Endothelial cell of umbilical vein (primary cell): Measurements from ENCODE around the gene CCDC187. TPM values are rescaled to one million over a fixed set of nuclear protein-coding genes. Genes with fewer than 3 reads are reported as not detected.

Source experiments
- BruUV-seq: library from RNA; stranded (reverse); fragments of 400-500 nt; replicated peaks from 2 replicates; lab custom pipeline; 2021; lab: Mats Ljungman, UMichigan
- CTCF ChIA-PET: fragments of 300-600, 350-600 bp; sonication (Branson Sonifier 250); formaldehyde crosslinking; loops from one replicate; lab custom pipeline; 2021; ENCODE audit warnings: antibody characterized with exemption, inconsistent platforms; lab: Charles Lee
- POLR2A ChIA-PET: fragments of 300-600, 350-600 bp; sonication (Branson Sonifier 250); formaldehyde crosslinking; loops from one replicate; lab custom pipeline; 2021; ENCODE audit warnings: antibody characterized with exemption, inconsistent platforms; lab: Charles Lee
- DNase-seq: peaks from one replicate; pipeline ENCODE4 v3.0.0-alpha.2; 2011; ENCODE audit warnings: low read depth, low spot score
- FAIRE-seq: peaks from 2 replicates; lab custom pipeline; 2011; peaks lifted over from hg19 to GRCh38; lab: Jason Lieb, UNC
- H2AFZ ChIP-seq: 2 replicates; pipeline ENCODE4 v1.6.0; 2012; ENCODE audit warnings: low read depth, low read length, control low read depth, inconsistent platforms
- H3K27ac ChIP-seq: 2 replicates; pipeline ENCODE4 v1.5.1; 2011; ENCODE audit warnings: low read depth, mild to moderate bottlenecking, control low read depth, low read length, moderate library complexity; ENCODE audit not compliant: insufficient read depth
- H3K27me3 ChIP-seq, 2 experiments: 2 replicates each; pipeline versions ENCODE4 v1.6.0 to v1.6.1; 2011; ENCODE audit warnings: low read length in 2 of 2, mixed read lengths in 1 of 2; ENCODE audit not compliant: control insufficient read depth in 2 of 2, insufficient read depth in 2 of 2
- H3K36me3 ChIP-seq, 2 experiments: 2 replicates in 1 of 2; 3 replicates in 1 of 2; pipeline ENCODE4 v1.5.1; 2011; ENCODE audit warnings: low read length in 2 of 2, mild to moderate bottlenecking in 1 of 2, moderate library complexity in 1 of 2; ENCODE audit not compliant: control insufficient read depth in 2 of 2, insufficient read depth in 2 of 2; ENCODE audit errors: extremely low read depth in 1 of 2
- H3K4me1 ChIP-seq: 3 replicates; pipeline ENCODE4 v1.5.1; 2011; ENCODE audit warnings: mild to moderate bottlenecking, low read length; ENCODE audit not compliant: control insufficient read depth, insufficient read depth; ENCODE audit errors: extremely low read depth
- H3K4me2 ChIP-seq: 2 replicates; pipeline ENCODE4 v1.6.1; 2011; ENCODE audit warnings: low read length, control low read depth, mixed read lengths; ENCODE audit not compliant: insufficient read depth
- H3K4me3 ChIP-seq, 3 experiments: fragments of 200-600 bp in 1 of 3; sonication (generic), shearing (Covaris generic) in 1 of 3; replicated peaks in 1 of 3; 2 replicates each; pipeline ENCODE4 v1.5.1; 2011 to 2016; ENCODE audit warnings: control low read depth in 3 of 3, low read length in 3 of 3, mild to moderate bottlenecking in 2 of 3, inconsistent platforms in 1 of 3, low read depth in 1 of 3, moderate library complexity in 1 of 3; ENCODE audit not compliant: insufficient read depth in 1 of 3
- H3K79me2 ChIP-seq: 2 replicates; pipeline ENCODE4 v1.6.0; 2012; ENCODE audit warnings: low read length, inconsistent platforms; ENCODE audit not compliant: control insufficient read depth, insufficient read depth
- H3K9ac ChIP-seq: replicated peaks from 2 replicates; pipeline ENCODE3; 2011; ENCODE audit warnings: low read length, control low read depth; ENCODE audit not compliant: insufficient read depth; ENCODE audit errors: extremely low read depth
- H3K9me1 ChIP-seq: replicated peaks from 3 replicates; pipeline ENCODE4 v1.6.0; 2011; ENCODE audit warnings: mild to moderate bottlenecking, low read length; ENCODE audit not compliant: control insufficient read depth, insufficient read depth; ENCODE audit errors: extremely low read depth
- H3K9me3 ChIP-seq: replicated peaks from 2 replicates; pipeline ENCODE4 v1.5.1; 2012; ENCODE audit warnings: low read length, inconsistent platforms; ENCODE audit not compliant: control insufficient read depth, insufficient read depth
- H4K20me1 ChIP-seq: replicated peaks from 2 replicates; pipeline ENCODE3; 2011; ENCODE audit warnings: mild to moderate bottlenecking, low read length; ENCODE audit not compliant: control insufficient read depth, insufficient read depth; ENCODE audit errors: extremely low read depth
- CTCF ChIP-seq, 2 donors: IDR thresholded peaks; 1 replicate in 1 of 2; 2 replicates in 1 of 2; pipeline ENCODE4 v1.5.1; 2011; ENCODE audit warnings: low read length in 2 of 2, mild to moderate bottlenecking in 2 of 2, moderate library complexity in 2 of 2, control low read depth in 1 of 2, inconsistent platforms in 1 of 2, low read depth in 1 of 2; ENCODE audit not compliant: insufficient read depth in 1 of 2; ENCODE audit errors: extremely low read depth in 1 of 2
- EZH2 ChIP-seq: IDR thresholded peaks from 2 replicates; pipeline ENCODE4 v1.6.1; 2012; ENCODE audit warnings: borderline replicate concordance, low read depth, mild to moderate bottlenecking, moderate library complexity, low read length, inconsistent platforms; ENCODE audit not compliant: severe bottlenecking
- FOS ChIP-seq: IDR thresholded peaks from 2 replicates; pipeline ENCODE4 v1.6.1; 2011; ENCODE audit warnings: mild to moderate bottlenecking, low read length, moderate library complexity, borderline replicate concordance; ENCODE audit not compliant: insufficient read depth
- GATA2 ChIP-seq: IDR thresholded peaks from 2 replicates; pipeline ENCODE4 v1.7.0; 2011; ENCODE audit warnings: low read depth, mild to moderate bottlenecking, moderate library complexity, mixed read lengths, low read length; ENCODE audit not compliant: insufficient read length, insufficient read depth
- JUN ChIP-seq: IDR thresholded peaks from 2 replicates; pipeline ENCODE4 v1.6.1; 2011; ENCODE audit warnings: borderline replicate concordance, low read depth; ENCODE audit not compliant: insufficient read length, insufficient read depth
- MAX ChIP-seq: IDR thresholded peaks from 2 replicates; pipeline ENCODE4 v1.6.1; 2011; ENCODE audit not compliant: insufficient read depth, insufficient read length
- MYC ChIP-seq: IDR thresholded peaks from one replicate; pipeline ENCODE4 v1.6.1; 2011; ENCODE audit warnings: mild to moderate bottlenecking, low read depth, low read length
- POLR2A ChIP-seq: IDR thresholded peaks from 2 replicates; pipeline ENCODE4 v1.6.1; 2012; ENCODE audit warnings: low read depth, mild to moderate bottlenecking, control low read depth, low read length
- POLR2AphosphoS5 ChIP-seq: IDR thresholded peaks from 2 replicates; pipeline ENCODE4 v1.6.1; 2012; ENCODE audit warnings: low read depth, mild to moderate bottlenecking, control low read depth, low read length, moderate library complexity; ENCODE audit not compliant: insufficient read depth
- dilution Hi-C: fragments of 300-500 bp; cut with MboI; formaldehyde crosslinking; loops from one replicate; pipeline ENCODE4 v1.15.0; 2019; ENCODE audit warnings: low sequenced_read_pairs; ENCODE audit not compliant: extremely low pct_ligation_motif_present
- intact Hi-C: fragments of 100-400 bp; cut with micrococcal nuclease; formaldehyde crosslinking; loops from one replicate; pipeline ENCODE4 v1.10.0; 2022
- polyA plus RNA-seq, 4 experiments: library from polyadenylated mRNA; depleted of rRNA in 3 of 4; stranded (reverse) in 3 of 4; unstranded in 1 of 4; fragments of >200 nt; gene quantifications; 2 replicates each; pipeline versions ENCODE4 v1.2.1 to v1.2.3, GENCODE V29; 2011 to 2012; ENCODE audit warnings: missing spikeins in 1 of 4
- total RNA-seq: library from RNA; stranded (reverse); gene quantifications from 2 replicates; pipeline ENCODE4 v1.2.3, GENCODE V29; 2021

The CCDC187 gene
- total and polyA plus RNA-seq, 2 donors (not counting 3 experiments of a cell fraction or from before 2014, with no cell fraction given) = not detected

GRCh38 chr9:136295055-136295454 is 8.8 kb downstream of the CCDC187 start:
- FAIRE-seq = no peak
- no peaks in the 10 kb centered on the region for H3K36me3 ChIP-seq
- no peaks in the 10 kb centered on the region for H3K9me1 ChIP-seq
- H3K79me2 ChIP-seq = no peaks in the 10 kb centered on the region
- no peak overlapping the region for H3K9ac ChIP-seq
- no peak overlapping the region for H2AFZ ChIP-seq
- ChIA-PET CTCF (no interaction called here), POLR2A (no interaction called here)
- no peak overlapping the region for H3K27ac ChIP-seq
- no peak overlapping the region for H3K4me2 ChIP-seq
- H4K20me1 ChIP-seq = no peaks in the 10 kb centered on the region
- no peak for DNase-seq
- intact Hi-C loops (no loop called here), dilution Hi-C loops (no loop called here)
- H3K27me3 ChIP-seq = no peaks in the 10 kb centered on the region
- BruUV-seq = no TSS peak
- H3K4me3 ChIP-seq = no peak overlapping the region
- H3K4me1 ChIP-seq = no peaks in the 10 kb centered on the region
- TF ChIP-seq MYC (no peak), POLR2A (no peak), FOS (no peak), CTCF (IDR thresholded peaks at IDR 0.05; ENCODE audit: extremely low read depth in 1 of 2, insufficient read depth in 1 of 2, low read depth in 1 of 2, low read length in 2 of 2) (no peak), EZH2 (no peak), POLR2AphosphoS5 (no peak), GATA2 (no peak), JUN (no peak), MAX (no peak)
- H3K9me3 ChIP-seq = no peaks in the 10 kb centered on the region
